GM19328 (cell line): ENCODE measurements around the gene FRS2.
A peak's percentile ranks its signal among the peaks of the same experiment; 100 is the strongest.

Experiments used
- ATAC-seq: cut with Tn5 transposase; IDR thresholded peaks from one replicate; pipeline ENCODE4 v1.9.1; 2021; ENCODE audit warnings: mild to moderate bottlenecking, moderate library complexity; ENCODE audit not compliant: unreplicated experiment

The FRS2 gene

DNA sequence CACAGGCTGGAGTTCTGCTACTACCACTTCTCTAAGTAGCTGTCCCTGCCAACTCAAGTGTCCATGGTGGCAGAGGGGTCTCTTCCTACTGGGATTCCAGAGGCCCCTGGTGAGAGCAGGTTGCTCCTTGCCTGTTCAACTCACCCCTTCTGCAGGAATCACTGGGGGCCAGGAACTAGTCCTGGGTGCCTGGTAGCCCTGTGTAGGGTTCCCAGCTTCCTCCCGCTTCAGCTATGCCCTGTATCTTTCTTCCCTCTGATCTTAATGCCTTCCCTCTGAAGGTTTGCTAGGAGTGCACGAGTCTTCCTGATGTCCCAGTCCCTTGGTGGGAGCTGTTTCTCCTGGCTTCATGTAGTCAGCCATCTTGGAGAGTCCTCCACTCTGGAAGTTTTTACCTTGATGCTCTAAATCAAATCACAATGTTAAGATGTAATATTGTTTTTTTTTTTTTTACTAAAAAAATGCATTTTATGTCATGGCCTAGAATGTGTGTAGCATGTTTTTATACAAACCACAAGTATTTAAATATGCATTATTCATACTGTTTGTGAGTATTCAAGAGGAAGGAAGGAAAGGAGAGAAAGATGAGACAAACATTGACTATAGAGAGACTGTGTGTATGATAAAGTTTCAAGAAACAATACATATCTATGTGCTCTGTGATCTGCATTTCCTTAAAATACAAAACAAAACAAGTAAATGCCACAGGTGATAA is 54.7 kb downstream of the FRS2 start:
- ATAC-seq = no peak

DNA sequence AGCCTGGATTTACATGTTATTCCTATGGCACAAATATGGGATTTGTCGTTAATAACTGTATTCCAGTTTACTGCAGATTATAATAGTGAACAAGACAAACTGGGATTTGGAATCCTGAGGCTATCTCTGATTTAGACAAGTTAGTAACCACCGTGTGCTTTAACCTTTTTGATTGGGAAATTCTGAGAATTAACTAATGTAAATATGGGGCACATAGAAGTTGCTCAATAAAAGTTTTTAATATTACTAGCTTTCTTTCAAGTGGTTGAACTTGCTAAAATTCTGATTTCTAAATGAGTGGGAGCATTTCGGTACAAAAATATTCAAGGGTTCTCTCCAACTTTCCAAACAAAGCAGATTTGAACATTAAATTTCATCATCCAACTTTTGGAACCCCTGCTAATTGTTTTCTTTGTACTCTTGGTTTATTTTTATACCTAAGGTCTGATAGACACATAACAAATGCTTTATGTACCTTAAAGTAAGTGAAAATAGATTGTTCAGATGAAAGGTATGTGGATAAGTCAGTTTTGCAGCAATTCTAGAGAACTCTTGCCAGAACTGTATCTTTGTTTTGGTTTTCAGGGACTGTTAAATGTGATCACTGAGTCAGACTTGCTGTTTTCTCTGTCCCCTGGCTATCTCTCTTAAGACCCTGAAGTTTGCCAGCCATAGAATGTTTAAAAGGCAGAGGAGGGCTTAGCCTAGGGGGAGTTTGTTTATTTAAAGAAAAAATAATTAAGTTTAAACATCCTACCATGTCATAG is 57.5 kb downstream of the FRS2 start:
- ATAC-seq = no peak

DNA sequence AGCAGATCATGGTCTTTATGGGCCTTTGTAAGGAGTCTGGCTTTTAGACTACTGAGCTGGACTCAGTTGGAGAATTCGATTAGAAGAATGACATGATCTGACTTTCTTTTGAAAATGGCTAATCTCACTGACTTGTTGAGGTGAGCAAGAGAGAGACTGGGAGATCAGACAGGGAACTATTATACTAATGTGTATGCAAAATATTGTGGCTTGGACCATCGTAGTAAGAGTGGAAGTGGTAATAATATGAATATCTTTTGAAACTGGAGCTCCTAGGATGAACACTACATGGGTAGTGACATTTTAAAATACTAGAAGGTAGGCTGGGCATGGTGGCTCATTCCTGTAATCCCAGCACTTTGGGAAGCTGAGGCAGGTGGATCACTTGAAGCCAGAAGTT is 58.8 kb downstream of the FRS2 start:
- ATAC-seq = no peak

DNA sequence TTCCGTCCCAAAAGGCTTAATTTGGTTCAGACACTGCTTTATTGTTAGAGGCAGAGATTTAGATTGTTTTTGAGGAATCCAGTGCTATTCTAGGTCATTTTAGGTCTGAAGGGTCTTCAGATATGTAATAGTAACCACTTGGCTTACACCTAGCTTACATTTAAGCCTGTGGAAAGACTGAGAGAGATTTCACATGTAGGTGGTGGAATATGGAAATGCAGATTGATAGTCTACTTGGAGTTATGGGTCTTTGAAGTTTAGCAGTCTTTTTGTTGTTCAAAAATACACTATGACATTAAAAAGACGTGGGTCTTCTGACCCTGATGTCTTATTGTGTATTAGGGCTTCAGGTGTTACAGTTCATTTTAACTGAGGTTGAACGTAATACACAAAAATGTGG is 63.7 kb downstream of the FRS2 start:
- no peak for ATAC-seq

DNA sequence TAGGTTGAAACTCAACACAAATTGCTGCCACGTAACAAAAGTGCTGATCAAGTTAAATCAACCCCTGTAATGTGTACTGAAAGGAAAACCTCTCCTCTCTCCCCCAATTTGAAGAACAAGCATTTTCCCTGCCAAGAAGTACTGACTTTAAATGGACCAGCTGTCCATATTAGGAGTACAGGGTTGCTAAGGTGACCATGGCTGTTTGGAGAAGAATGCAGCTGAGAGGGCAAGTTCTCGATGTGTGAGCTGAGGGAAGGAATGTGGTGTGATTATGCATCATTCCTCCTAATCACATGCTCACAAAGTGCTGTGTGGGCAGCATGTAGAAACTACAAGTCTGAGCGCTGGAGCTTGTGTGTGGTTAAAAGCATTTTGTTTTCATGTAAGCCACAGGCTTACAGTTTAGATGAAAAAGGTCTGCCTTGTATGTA is 64.2 kb downstream of the FRS2 start:
- no peak for ATAC-seq

DNA sequence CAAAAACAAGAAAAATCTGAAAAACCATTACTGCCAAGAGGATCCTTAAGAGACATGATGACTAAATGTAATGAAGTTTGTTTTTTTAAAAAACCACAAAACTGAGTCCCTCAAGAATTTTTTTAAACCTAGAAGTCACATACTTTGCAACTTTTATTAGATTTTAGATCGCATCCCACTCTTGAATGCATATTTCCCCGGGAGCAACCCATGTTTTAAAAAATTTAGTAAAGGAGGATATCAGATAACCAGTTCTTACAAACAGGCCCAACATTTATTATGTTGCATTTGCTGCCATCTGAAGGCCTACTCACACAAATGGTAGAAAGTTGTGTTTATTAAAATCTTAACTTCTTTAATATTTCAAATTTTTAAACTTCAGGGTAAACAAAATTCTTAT is 70.8 kb downstream of the FRS2 start:
- no peak for ATAC-seq

DNA sequence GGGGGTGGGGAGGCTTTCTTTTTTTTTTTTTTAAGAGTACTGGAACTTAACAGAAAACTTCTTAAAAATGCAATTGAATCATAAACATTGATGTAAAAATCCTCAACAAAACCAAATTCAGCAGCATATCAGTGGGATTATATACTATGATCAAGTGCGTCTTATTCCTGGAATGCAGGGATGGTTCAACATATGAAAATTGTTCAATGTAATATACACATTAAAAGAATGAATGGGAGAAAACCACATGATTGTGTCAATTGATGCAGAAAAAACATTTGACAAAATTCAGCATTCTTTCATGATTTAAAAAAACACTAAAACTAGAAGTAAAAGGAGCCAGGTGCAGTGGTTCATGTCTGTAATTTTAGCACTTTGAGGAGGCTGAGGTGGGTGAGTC is 73.9 kb downstream of the FRS2 start:
- no peak for ATAC-seq

DNA sequence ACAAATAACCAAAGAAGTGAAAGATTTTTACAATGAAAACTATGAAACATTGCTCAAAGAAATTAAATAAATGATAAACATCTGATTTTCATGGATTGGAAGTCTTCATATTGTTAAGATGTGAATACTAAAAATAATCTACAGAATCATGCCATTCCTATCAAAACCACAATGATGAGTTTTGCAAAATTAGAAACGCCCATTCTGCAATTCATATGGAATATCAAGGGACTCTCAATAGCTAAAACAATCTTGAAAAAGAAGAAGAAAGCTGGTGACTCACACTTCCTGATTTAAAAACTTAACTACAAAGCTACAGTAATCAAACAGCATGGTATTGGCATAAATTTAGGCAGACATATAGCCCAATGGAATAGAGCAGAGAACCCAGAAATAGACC is 74.9 kb downstream of the FRS2 start:
- ATAC-seq = no peak

DNA sequence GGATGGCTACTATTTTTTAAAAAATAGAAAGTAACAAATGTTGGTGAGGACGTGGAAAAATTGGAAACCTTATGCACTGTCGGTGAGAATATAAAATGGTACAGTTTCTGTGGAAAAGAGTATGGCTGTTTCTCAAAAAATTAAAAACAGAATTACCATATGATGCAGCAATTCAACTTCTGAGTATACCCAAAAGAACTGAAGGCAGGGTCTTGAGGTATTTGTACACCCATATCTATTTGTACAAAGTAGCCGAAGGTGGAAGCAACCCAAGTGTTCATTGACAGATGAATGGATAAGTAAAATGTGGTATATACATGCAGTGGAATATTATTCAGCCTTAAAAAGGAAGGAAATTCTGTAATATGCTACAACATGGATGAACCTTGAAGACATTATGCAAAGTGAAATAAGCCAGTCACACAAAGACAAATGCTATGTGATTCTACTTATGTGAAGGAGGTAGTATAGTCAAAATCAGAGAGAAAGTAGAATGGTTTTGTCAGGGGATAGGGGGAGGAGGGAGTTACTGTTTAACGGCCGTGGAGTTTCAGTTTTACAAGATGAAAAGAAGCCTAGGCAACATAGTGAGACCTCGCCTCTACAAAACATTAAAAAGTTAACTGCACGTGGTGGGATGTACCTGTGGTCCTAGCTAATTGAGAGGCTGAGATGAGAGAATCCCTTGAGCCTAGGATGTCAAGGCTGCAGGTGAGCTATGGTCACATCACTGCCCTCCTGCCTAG is 76.7 kb downstream of the FRS2 start:
- ATAC-seq = no peak

DNA sequence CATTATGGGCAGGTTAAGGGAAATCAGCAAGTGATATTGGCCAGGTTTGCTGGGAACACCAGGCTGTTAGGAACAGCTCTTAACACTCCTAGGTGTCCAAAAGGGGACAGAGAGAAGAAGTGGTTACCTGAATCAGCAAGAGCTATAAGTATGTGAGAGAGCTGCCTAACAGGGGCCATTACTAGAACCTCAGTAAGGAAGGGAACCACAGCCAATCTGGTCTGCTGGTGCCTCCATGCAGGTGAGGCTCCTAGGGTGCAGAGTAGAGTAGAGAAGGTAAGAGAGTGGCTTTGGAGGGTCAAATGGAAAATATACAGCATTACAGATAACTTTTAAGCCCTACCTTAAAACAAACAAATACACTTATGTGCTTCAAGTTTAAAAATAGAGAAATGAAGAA is 78.5 kb downstream of the FRS2 start:
- ATAC-seq = no peak

DNA sequence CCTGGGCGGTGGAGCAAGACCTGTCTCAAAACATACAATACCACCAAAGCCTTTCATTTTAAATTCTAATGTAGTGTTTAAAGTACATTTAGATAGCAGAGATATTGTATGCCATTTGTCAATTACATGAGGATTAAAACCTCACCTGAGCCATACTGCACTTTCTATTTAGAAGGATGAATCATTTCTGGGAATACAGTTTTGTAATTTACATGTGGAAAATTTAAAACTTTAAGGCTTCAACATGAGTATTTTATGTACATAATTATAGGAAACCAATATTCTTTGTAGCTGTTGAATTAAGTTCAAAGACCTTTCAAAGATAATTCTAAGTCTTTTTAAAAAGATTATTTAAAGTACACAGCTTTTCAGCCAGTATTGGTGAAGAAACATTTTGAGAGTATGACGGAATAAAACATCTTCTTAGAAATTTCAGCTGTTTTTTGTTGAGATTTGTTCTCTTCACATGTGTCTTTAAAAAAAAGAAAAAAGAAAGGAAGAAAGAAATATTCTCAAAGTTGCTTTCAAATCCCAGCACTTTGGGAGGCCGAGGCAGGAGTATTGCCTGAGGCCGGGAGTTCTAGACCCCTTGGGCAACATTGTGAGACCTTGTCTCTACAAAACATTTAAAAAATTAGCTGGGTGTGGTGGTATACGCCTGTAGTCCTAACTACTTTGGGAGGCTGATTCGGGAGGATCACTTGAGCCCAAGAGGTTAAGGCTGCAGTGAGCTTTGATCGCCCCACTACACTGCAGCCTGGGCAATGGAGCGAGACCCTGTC is 80.6 kb downstream of the FRS2 start:
- ATAC-seq = no peak

DNA sequence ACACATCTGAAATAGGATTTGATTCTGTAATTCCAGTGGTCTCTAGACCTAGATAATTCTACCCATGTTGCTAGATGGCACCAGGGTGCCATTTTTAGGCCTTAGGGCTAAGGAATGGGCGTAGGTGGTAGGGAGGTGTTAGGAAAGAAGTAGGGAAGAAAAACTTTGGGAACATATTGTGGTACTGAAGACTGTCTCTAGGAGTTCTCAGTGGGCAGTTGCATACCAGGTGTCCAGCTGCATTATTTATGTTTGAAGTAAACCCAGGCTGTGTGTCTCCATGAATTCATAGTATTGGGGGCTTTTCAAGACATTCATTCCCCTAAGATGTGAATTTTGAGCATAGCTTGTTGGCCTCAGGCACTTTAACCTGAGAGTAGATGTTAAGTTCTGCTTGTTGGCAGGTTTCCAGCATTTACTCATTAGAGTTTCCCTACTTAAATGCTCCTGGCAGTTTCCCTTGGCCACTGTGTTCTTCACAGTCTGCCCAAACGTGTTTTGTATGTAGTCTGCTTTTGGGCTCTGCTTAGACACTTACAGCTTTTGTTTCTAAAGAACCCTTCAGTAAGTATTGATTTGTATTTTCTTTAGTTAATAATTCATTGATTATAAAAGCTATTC is 83.5 kb downstream of the FRS2 start:
- no peak for ATAC-seq

DNA sequence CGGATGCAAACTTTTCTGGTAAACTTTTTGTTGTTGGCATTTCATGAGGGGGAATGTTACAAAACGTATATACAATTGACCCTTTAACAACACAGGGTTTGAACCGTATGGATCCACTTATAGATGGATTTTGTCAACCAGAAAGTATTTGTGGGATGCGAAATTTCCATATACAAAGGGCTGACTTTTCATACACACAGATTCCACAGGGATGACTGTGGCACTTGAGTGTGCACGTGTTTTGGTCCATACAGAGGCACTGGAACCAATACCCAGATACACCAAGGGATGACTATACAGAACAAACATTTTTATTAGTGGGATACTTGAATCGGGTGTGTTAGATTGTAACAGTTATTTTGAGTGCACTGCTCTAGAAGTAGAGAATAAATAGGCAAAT is 85.3 kb downstream of the FRS2 start:
- no peak for ATAC-seq

DNA sequence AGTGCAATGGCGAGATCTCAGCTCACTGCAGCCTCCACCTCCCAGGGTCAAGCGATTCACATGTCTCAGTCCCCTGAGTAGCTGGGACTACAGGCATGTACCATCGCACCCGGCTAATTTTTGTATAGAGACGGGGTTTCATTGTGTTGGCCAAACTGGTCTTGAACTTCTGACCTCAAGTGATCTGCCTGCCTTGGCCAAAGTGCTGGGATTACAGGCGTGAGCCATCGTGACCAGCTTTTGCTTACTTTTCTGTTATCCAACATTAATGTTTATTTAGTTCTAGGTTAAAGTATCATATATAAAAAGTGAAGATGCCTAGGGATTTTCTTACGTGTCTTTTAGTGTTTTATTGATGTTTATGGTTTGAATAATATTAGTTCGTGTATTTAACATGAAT is 86.2 kb downstream of the FRS2 start:
- no peak for ATAC-seq

DNA sequence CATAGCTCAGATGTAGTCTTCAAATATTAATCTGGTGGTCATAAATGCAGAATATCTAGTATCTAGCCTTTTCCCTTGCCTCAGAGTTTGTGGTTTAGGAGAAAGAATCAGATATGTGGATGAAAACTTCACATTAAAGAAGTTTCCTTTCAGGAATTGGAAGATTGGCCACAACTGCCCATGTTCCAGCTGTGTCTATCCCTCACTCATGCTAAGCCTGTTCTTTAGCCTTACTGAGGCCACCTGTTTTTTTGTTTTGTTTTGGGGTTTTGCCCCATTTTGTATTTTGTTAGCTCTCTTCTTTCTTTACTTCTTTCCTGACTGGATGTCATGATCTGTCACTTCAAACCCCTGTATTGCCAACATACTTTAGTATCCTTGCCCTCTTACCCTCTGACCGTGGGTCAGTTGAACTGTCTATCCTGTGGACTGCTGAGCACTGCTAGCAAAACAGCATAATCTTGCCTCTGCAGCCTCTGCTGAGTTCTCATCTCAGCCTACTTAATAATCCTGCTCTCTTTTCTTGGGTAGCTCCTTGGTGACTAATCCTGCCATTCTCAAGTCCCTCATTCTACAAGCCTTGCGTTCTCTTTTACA is 93.1 kb downstream of the FRS2 start:
- no peak for ATAC-seq

DNA sequence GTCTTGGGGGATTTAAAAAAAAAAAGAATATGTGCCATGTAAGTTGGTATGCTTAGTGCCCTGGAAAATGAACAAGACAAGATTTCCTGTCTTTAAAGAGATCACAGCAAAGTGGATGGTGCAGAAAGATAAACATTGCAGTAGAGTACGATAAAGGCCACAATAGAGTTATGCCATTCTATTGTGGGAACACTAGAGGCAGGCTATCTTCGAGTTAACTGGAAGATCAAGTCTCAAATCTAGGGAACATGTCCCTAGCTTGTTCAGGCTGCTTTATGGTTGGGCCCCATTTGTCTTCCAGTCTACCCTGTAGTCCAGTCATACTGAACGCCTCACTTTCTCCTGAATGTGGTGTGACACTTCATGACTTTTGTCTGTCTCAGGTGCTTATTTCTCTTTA is 96.4 kb downstream of the FRS2 start:
- no peak for ATAC-seq

DNA sequence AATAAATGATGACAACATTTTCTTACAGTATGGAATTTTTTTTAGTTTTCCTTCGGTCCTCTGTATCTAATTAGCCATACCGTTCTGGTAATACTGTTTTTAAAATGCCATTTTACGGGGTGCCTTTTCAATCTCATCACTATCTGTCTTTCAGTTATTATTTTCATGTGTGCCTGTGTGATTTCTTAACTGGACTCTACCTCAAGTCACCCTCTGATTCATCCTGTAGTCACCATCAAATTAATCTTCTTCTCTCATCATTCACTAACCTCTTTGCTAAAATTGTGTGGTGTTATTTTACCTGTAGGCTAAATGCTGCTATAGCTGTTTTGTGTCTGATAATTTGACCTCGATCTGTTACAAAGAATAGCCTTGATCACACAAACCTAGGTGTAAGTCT is 99.0 kb downstream of the FRS2 start:
- ATAC-seq = no peak

DNA sequence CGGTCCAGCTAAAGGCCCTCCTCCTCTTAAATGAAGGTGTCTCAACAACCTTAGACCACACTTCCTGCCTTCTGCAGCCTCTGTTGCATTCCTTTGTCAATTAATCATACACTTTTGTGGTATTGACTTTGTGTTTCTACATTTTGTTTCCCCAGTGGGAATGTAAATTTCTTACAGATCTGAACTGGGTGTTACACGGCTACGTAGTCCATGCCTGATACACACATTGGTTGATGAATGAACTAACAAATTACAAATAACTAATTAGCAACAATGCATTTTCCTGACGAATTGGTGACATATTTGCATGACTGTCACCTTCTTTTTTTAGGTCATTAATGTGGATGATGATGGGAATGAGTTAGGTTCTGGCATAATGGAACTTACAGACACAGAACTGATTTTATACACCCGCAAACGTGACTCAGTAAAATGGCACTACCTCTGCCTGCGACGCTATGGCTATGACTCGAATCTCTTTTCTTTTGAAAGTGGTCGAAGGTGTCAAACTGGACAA is 99.9 kb downstream of the FRS2 start:
- no peak for ATAC-seq

DNA sequence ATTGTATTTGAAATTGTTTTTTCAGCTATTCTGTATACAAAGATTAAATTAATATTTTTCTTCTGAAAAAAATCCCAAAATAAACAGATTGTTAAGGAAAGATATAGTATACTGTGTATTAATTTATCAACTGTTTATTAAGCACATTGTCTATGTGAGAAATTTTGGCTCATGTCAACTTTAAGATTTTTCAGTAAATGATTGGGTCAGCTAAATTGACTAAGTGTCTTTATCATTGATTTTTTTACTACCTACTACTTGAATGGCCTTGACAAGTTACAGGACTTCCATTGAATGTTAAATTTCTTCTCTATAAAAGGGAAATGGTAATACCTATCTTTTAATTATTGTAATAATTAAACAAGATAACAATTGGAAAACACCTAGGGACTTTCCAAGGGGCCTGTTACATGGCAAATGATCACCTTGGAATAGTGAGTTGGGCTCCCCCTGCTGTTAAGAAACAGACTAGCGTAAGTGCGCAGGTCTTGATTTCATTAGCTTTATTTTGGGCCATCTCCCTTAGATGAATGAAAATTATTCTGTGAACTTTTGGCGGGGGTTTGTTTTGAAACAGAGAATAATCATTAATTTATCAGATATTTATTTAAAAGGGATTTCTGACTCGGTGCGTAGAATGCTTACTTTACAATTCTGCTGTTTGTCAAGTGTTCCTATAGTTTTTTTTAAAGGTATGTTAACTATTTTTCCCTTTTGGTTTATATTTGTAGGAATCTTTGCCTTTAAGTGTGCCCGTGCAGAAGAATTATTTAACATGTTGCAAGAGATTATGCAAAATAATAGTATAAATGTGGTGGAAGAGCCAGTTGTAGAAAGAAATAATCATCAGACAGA is 100.6 kb downstream of the FRS2 start:
- ATAC-seq = peak; percentile 64
